Measurements from ENCODE around the gene C5orf34. TPM values are rescaled to one million over a fixed set of nuclear protein-coding genes. Genes with fewer than 3 reads are reported as not detected.

Gene C5orf34
- polyA plus RNA-seq, 1 of the 3 experiments (the other 2 are of a cell fraction), result 2.9 TPM

- Histone ChIP-seq H2AFZ (ENCODE audit: low read depth) (no peak overlapping the region), H4K20me1 (ENCODE audit: insufficient read depth) (no peaks in the 10 kb centered on the region), H3K9me2 (no peaks in the 10 kb centered on the region), H3K9me3 (no peaks in the 10 kb centered on the region), H3K27me3 (ENCODE audit: insufficient read depth) (no peaks in the 10 kb centered on the region), H3K4me3 (ENCODE audit: low read depth in 2 of 2, low read length in 1 of 2) (no peak overlapping the region), H3F3A (replicated peaks; ENCODE audit: insufficient read depth) (peaks cover 21% of the 10 kb centered on the region), H3K4me2 (no peak overlapping the region), H3K4me1 (ENCODE audit: control insufficient read depth in 1 of 2, insufficient read depth in 2 of 2, low read depth in 1 of 2, low read length in 1 of 2) (no peaks in the 10 kb centered on the region), H3K27ac (ENCODE audit: low read depth in 2 of 2, low read length in 1 of 2) (no peak overlapping the region; a peak in 1 of 4 replicates), H3K79me2 (ENCODE audit: insufficient read depth) (peaks cover 5% of the 10 kb centered on the region; the same call in 1 of the 2 replicates), H3K36me3 (replicated peaks in 1 of 2; ENCODE audit: control insufficient read depth in 1 of 2, insufficient read depth in 2 of 2, low read length in 1 of 2) (peaks cover 84 to 85% of the 10 kb centered on the region in 2 experiments), H3K9ac (no peak overlapping the region)
- WGBS (ENCODE audit: low lambda C conversion rate), result 96% methylated on average over 2 of the region's 2 CpGs
- ChIA-PET CTCF (interaction anchor here (1.4 kb wide), 1 partner anchor 24 kb away, joined by 3 read pairs; no protein-coding TSS in a partner anchor), POLR2A (no interaction called here)
- TF ChIP-seq, protein P1, sequence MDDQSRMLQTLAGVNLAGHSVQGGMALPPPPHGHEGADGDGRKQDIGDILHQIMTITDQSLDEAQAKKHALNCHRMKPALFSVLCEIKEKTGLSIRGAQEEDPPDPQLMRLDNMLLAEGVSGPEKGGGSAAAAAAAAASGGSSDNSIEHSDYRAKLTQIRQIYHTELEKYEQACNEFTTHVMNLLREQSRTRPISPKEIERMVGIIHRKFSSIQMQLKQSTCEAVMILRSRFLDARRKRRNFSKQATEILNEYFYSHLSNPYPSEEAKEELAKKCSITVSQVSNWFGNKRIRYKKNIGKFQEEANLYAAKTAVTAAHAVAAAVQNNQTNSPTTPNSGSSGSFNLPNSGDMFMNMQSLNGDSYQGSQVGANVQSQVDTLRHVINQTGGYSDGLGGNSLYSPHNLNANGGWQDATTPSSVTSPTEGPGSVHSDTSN (IDR thresholded peaks at IDR 0.05), result no peak
- no peak for TF ChIP-seq FOXM1 (IDR thresholded peaks at IDR 0.05; ENCODE audit: low read depth)
- DNase-seq, result no peak
Measured at GRCh38 chr5:43530648-43531047, 15.7 kb upstream of the C5orf34 start.

DNA sequence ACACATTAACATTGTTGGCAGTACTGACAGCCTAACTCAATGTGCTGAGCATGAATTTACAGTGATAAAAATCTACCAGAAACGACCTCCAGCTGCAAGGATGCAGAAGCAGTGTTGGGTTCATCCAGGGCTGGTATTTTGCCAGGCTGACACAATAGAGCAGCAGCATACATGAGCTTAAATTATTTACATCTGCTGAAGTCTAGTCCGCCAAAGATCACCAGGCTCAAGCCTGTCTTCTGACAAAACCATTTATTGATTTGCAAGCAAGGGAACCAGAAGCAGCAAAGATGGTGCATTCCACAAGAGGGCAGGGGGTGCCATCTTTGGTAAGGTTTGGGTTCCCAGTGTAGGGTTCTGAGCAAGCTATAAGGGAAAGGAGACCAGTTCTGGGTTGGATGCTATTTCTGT lies 8.7 kb upstream of the C5orf34 start:
- no peaks in the 10 kb centered on the region for H3K9me3 ChIP-seq
- CTCF ChIA-PET, result interaction anchor here (1.0 to 3.3 kb wide), 4 partner anchors 19 to 108 kb away, joined by 5 to 22 read pairs (median 8); partner anchors contain the start of gene TMEM267
- no peak overlapping the region for H3K9ac ChIP-seq
- H3K27me3 ChIP-seq (ENCODE audit: insufficient read depth), result no peaks in the 10 kb centered on the region
- H3K9me2 ChIP-seq, result no peaks in the 10 kb centered on the region
- H3K4me2 ChIP-seq, result no peak overlapping the region
- H3K4me3 ChIP-seq (ENCODE audit: low read depth in 2 of 2, low read length in 1 of 2), result no peak overlapping the region
- no peaks in the 10 kb centered on the region for H4K20me1 ChIP-seq (ENCODE audit: insufficient read depth)
- H2AFZ ChIP-seq (ENCODE audit: low read depth), result no peak overlapping the region
- H3K79me2 ChIP-seq (ENCODE audit: insufficient read depth), result no peaks in the 10 kb centered on the region; the same call in 1 of the 2 replicates
- peaks cover 5% of the 10 kb centered on the region for H3F3A ChIP-seq (replicated peaks; ENCODE audit: insufficient read depth)
- H3K27ac ChIP-seq (ENCODE audit: low read depth in 2 of 2, low read length in 1 of 2), result peak overlapping the region; percentile 25 to 99; a peak in 3 of 4 replicates
- peaks cover 32 to 33% of the 10 kb centered on the region in 2 experiments for H3K36me3 ChIP-seq (replicated peaks in 1 of 2; ENCODE audit: control insufficient read depth in 1 of 2, insufficient read depth in 2 of 2, low read length in 1 of 2)
- POLR2A ChIA-PET, result interaction anchor here (0.6 to 2.5 kb wide), 5 partner anchors 8 to 240 kb away, joined by 3 to 15 read pairs (median 3); partner anchors contain the start of genes C5orf34, NNT and TMEM267
- peaks cover 0 to 17% of the 10 kb centered on the region in 2 experiments; a peak in 2 of 4 replicates for H3K4me1 ChIP-seq (ENCODE audit: control insufficient read depth in 1 of 2, insufficient read depth in 2 of 2, low read depth in 1 of 2, low read length in 1 of 2)
- 31% methylated on average over 2 of the region's 2 CpGs for WGBS (ENCODE audit: low lambda C conversion rate)
- DNase-seq, result peak; percentile 74
- no peak for TF ChIP-seq RFX5 (IDR thresholded peaks at IDR 0.05; ENCODE audit: low read length)
- TF ChIP-seq EP300 (IDR thresholded peaks at IDR 0.05; ENCODE audit: borderline replicate concordance in 1 of 2, low read depth in 1 of 2, low read length in 1 of 2), result peak in 1 of 2 experiments; percentile 83; a peak in 2 of 4 replicates
- TF ChIP-seq CHD2 (IDR thresholded peaks at IDR 0.05; ENCODE audit: low read length, partially characterized antibody), result peak; percentile 83
- peak; percentile 46; the same call in 1 of the 2 replicates for TF ChIP-seq TCF12 (IDR thresholded peaks at IDR 0.05)
- peak; percentile 95 for TF ChIP-seq RCOR1 (IDR thresholded peaks at IDR 0.05; ENCODE audit: low read length)
- peak; percentile 84 for TF ChIP-seq FOXJ3 (CRISPR knock-in tag; IDR thresholded peaks at IDR 0.05)
- TF ChIP-seq RAD21 (IDR thresholded peaks at IDR 0.05; ENCODE audit: low read length), result peak; percentile 26
- TF ChIP-seq JUND (IDR thresholded peaks at IDR 0.05), result no peak
- TF ChIP-seq SIN3A (IDR thresholded peaks at IDR 0.05; ENCODE audit: borderline replicate concordance, low read depth, low read length), result no peak
- TF ChIP-seq GATA2 (CRISPR knock-in tag; IDR thresholded peaks at IDR 0.05), result peak; percentile 91
- TF ChIP-seq MXI1 (IDR thresholded peaks at IDR 0.05; ENCODE audit: low read depth, low read length), result peak; percentile 91
